K562 (cell line): ENCODE results near the gene USP44. TPM values are rescaled to one million over a fixed set of nuclear protein-coding genes. Genes with fewer than 3 reads are reported as not detected.

Experiments
- CSDE1 ChIP-seq, 2 experiments: fragments of 450-650 bp; IDR thresholded peaks; 2 replicates each; pipeline ENCODE4 v1.6.1; 2016; ENCODE audit warnings: mild to moderate bottlenecking in 1 of 2
- E2F3 ChIP-seq: fragments of 250-450 bp; sonication (Bioruptor Pico); IDR thresholded peaks from 2 replicates; pipeline ENCODE4 v1.4.0; 2020; ENCODE audit warnings: mild to moderate bottlenecking
- EGR1 ChIP-seq: fragments of 450-650 bp; conservative IDR thresholded peaks from 2 replicates; pipeline ENCODE4 v1.6.1; 2017; ENCODE audit warnings: mild to moderate bottlenecking
- ETV1 ChIP-seq: fragments of 450-650 bp; conservative IDR thresholded peaks from 2 replicates; pipeline ENCODE4 v1.6.1; 2016; ENCODE audit warnings: missing genetic modification characterization, control low read depth, low read depth, missing compliant biosample characterization
- GABPB1 ChIP-seq: sonication (generic); formaldehyde crosslinking; IDR thresholded peaks from 2 replicates; pipeline ENCODE4 v1.8.0; 2022; ENCODE audit warnings: mild to moderate bottlenecking, missing genetic modification reagents
- MYNN ChIP-seq, 2 experiments: sonication (generic); formaldehyde crosslinking in 1 of 2; IDR thresholded peaks; 2 replicates each; pipeline versions ENCODE4 v1.5.0 to v1.6.1; 2016 to 2020; ENCODE audit warnings: antibody characterized with exemption in 1 of 2, missing genetic modification reagents in 1 of 2
- NUFIP1 ChIP-seq: fragments of 450-650 bp; IDR thresholded peaks from 2 replicates; pipeline ENCODE4 v1.6.1; 2018; ENCODE audit not compliant: partially characterized antibody
- PRPF4 ChIP-seq: fragments of 200-400 bp; formaldehyde crosslinking; IDR thresholded peaks from one replicate; pipeline ENCODE4 v1.6.1; 2017; ENCODE audit warnings: low read length, low read depth, mild to moderate bottlenecking; ENCODE audit not compliant: insufficient read depth, poor library complexity, severe bottlenecking
- RBBP5 ChIP-seq: fragments of 200-600 bp; sonication (generic); IDR thresholded peaks from 2 replicates; pipeline ENCODE4 v1.6.1; 2012; ENCODE audit warnings: borderline replicate concordance, mild to moderate bottlenecking, low read length, control low read depth, inconsistent platforms; ENCODE audit not compliant: insufficient read depth, poor library complexity, severe bottlenecking
- SNIP1 ChIP-seq: fragments of 450-650 bp; IDR thresholded peaks from 2 replicates; pipeline ENCODE4 v1.7.1; 2017; ENCODE audit warnings: low read depth, mild to moderate bottlenecking
- ZNF384 ChIP-seq: IDR thresholded peaks from 2 replicates; pipeline ENCODE4 v1.6.1; 2012; ENCODE audit warnings: low read depth, low read length, improper control_type of control experiment
- polyA plus RNA-seq, 8 experiments: library from polyadenylated mRNA; depleted of rRNA in 4 of 8; stranded (reverse) in 5 of 8; unstranded in 3 of 8; fragments of >200 nt; fragmentation: Nextera tagmentation in 2 of 8; fragmentation: Illumina TruSeq in 1 of 8; extraction: Ambion mirVana in 2 of 8; extraction: Trizol in 1 of 8; gene quantifications; 2 replicates each; pipeline versions ENCODE4 v1.2.1 to v1.2.3, GENCODE V29; 2011 to 2014; ENCODE audit warnings: inconsistent platforms in 1 of 8, missing spikeins in 1 of 8
- total RNA-seq, 7 experiments: library from RNA; depleted of rRNA in 6 of 7; stranded (reverse); fragments of >200 nt in 6 of 7; fragmentation: Illumina TruSeq in 2 of 7; extraction: Trizol in 2 of 7; gene quantifications; 2 replicates each; pipeline versions ENCODE4 v1.2.1 to v1.2.3, GENCODE V29; 2011 to 2021; ENCODE audit warnings: low replicate concordance in 1 of 7
- TF ChIP-seq, protein P1 (sequence below): fragments of 200-600 bp; sonication (generic); IDR thresholded peaks from one replicate; pipeline ENCODE4 v1.6.1; 2012; ENCODE audit warnings: mild to moderate bottlenecking, low read depth, low read length, inconsistent platforms
- TF ChIP-seq, protein P2 (sequence below): fragments of 200-800 bp; sonication (Bioruptor generic); IDR thresholded peaks from 2 replicates; pipeline ENCODE4 v1.6.1; 2017; ENCODE audit warnings: missing genetic modification characterization, missing compliant biosample characterization
- TF ChIP-seq, protein P3 (sequence below): sonication (generic); formaldehyde crosslinking; IDR thresholded peaks from 2 replicates; pipeline ENCODE4 v1.9.0; 2022; ENCODE audit warnings: mild to moderate bottlenecking, missing genetic modification reagents

Gene USP44
- total and polyA plus RNA-seq, 9 of the 15 experiments (the other 6 are each of a cell fraction or from before 2014, with no cell fraction given) = 2.1 to 5.7 (median 2.8) TPM

DNA sequence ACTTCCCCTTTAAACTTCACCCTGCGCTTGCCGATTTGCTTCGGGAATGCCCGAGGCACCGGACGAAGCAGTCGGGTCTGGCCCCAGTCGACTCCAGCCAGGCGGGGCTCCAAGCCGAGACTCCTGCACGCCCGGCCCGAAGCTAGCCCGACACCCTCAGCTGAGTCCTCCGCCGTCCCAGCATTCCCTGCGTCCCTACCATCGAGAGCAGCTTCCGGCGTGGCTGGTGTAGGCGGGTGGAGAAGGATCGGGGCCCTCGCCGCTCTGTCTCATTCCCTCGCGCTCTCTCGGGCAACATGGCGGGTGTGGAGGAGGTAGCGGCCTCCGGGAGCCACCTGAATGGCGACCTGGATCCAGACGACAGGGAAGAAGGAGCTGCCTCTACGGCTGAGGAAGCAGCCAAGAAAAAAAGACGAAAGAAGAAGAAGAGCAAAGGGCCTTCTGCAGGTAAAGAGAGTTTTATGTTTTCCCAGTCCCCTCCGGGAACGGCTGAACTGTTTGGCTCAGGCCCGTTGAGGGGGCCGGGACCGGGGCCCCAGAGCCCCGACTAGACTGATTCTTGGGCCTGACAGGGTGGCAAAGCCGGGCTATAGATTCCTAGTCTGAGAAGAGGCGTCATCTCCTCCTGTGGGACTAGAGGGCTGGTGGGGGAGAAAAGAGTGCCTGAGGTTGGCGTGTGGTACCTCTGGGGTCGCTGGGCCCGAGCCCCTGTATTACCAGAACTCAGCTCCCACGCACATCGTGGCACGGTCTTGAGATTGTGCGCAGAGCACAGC is 77.2 kb downstream of the USP44 start, which contains the start of gene METAP2 (continued):
- TF ChIP-seq SNIP1 = peak; percentile 86
- TF ChIP-seq MYNN (IDR thresholded peaks at IDR 0.05) = no peak
- TF ChIP-seq MYNN (CRISPR knock-in tag; IDR thresholded peaks at IDR 0.05) = no peak
- peak; percentile 80 for TF ChIP-seq ETV1 (tag)
- TF ChIP-seq NUFIP1 = peak; percentile 34
- TF ChIP-seq, protein P1, sequence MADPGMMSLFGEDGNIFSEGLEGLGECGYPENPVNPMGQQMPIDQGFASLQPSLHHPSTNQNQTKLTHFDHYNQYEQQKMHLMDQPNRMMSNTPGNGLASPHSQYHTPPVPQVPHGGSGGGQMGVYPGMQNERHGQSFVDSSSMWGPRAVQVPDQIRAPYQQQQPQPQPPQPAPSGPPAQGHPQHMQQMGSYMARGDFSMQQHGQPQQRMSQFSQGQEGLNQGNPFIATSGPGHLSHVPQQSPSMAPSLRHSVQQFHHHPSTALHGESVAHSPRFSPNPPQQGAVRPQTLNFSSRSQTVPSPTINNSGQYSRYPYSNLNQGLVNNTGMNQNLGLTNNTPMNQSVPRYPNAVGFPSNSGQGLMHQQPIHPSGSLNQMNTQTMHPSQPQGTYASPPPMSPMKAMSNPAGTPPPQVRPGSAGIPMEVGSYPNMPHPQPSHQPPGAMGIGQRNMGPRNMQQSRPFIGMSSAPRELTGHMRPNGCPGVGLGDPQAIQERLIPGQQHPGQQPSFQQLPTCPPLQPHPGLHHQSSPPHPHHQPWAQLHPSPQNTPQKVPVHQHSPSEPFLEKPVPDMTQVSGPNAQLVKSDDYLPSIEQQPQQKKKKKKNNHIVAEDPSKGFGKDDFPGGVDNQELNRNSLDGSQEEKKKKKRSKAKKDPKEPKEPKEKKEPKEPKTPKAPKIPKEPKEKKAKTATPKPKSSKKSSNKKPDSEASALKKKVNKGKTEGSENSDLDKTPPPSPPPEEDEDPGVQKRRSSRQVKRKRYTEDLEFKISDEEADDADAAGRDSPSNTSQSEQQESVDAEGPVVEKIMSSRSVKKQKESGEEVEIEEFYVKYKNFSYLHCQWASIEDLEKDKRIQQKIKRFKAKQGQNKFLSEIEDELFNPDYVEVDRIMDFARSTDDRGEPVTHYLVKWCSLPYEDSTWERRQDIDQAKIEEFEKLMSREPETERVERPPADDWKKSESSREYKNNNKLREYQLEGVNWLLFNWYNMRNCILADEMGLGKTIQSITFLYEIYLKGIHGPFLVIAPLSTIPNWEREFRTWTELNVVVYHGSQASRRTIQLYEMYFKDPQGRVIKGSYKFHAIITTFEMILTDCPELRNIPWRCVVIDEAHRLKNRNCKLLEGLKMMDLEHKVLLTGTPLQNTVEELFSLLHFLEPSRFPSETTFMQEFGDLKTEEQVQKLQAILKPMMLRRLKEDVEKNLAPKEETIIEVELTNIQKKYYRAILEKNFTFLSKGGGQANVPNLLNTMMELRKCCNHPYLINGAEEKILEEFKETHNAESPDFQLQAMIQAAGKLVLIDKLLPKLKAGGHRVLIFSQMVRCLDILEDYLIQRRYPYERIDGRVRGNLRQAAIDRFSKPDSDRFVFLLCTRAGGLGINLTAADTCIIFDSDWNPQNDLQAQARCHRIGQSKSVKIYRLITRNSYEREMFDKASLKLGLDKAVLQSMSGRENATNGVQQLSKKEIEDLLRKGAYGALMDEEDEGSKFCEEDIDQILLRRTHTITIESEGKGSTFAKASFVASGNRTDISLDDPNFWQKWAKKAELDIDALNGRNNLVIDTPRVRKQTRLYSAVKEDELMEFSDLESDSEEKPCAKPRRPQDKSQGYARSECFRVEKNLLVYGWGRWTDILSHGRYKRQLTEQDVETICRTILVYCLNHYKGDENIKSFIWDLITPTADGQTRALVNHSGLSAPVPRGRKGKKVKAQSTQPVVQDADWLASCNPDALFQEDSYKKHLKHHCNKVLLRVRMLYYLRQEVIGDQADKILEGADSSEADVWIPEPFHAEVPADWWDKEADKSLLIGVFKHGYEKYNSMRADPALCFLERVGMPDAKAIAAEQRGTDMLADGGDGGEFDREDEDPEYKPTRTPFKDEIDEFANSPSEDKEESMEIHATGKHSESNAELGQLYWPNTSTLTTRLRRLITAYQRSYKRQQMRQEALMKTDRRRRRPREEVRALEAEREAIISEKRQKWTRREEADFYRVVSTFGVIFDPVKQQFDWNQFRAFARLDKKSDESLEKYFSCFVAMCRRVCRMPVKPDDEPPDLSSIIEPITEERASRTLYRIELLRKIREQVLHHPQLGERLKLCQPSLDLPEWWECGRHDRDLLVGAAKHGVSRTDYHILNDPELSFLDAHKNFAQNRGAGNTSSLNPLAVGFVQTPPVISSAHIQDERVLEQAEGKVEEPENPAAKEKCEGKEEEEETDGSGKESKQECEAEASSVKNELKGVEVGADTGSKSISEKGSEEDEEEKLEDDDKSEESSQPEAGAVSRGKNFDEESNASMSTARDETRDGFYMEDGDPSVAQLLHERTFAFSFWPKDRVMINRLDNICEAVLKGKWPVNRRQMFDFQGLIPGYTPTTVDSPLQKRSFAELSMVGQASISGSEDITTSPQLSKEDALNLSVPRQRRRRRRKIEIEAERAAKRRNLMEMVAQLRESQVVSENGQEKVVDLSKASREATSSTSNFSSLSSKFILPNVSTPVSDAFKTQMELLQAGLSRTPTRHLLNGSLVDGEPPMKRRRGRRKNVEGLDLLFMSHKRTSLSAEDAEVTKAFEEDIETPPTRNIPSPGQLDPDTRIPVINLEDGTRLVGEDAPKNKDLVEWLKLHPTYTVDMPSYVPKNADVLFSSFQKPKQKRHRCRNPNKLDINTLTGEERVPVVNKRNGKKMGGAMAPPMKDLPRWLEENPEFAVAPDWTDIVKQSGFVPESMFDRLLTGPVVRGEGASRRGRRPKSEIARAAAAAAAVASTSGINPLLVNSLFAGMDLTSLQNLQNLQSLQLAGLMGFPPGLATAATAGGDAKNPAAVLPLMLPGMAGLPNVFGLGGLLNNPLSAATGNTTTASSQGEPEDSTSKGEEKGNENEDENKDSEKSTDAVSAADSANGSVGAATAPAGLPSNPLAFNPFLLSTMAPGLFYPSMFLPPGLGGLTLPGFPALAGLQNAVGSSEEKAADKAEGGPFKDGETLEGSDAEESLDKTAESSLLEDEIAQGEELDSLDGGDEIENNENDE = no peak
- no peak for TF ChIP-seq CSDE1 (IDR thresholded peaks at IDR 0.05)
- TF ChIP-seq GABPB1 (CRISPR knock-in tag) = peak; percentile 93
- peak; percentile 32; the same call in 1 of the 2 replicates for TF ChIP-seq ZNF384
- peak; percentile 57 for TF ChIP-seq PRPF4
- TF ChIP-seq, protein P2, sequence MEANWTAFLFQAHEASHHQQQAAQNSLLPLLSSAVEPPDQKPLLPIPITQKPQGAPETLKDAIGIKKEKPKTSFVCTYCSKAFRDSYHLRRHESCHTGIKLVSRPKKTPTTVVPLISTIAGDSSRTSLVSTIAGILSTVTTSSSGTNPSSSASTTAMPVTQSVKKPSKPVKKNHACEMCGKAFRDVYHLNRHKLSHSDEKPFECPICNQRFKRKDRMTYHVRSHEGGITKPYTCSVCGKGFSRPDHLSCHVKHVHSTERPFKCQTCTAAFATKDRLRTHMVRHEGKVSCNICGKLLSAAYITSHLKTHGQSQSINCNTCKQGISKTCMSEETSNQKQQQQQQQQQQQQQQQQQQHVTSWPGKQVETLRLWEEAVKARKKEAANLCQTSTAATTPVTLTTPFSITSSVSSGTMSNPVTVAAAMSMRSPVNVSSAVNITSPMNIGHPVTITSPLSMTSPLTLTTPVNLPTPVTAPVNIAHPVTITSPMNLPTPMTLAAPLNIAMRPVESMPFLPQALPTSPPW (CRISPR knock-in tag) = peak; percentile 54
- TF ChIP-seq E2F3 = peak; percentile 77
- TF ChIP-seq EGR1 = peak; percentile 85
- peak; percentile 92 for TF ChIP-seq RBBP5
- TF ChIP-seq, protein P3, sequence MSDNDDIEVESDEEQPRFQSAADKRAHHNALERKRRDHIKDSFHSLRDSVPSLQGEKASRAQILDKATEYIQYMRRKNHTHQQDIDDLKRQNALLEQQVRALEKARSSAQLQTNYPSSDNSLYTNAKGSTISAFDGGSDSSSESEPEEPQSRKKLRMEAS (CRISPR knock-in tag) = peak; percentile 79
